ENCODE results near the gene IFT27. TPM values are rescaled to one million over a fixed set of nuclear protein-coding genes. Genes with fewer than 3 reads are reported as not detected.

IFT27 gene
- total RNA-seq, 4 donors from 2014 or later, result 2.3 to 27.0 (median 15.4) TPM

GRCh38 chr22:36740716-36741115, 35.2 kb downstream of the IFT27 start:
- Histone ChIP-seq H3K9me3 (no peaks in the 10 kb centered on the region), H3K36me3 (no peaks in the 10 kb centered on the region), H3K27ac (no peak overlapping the region), H3K4me1 (no peaks in the 10 kb centered on the region), H3K4me3 (no peak overlapping the region), H3K27me3 (no peaks in the 10 kb centered on the region)
- TF ChIP-seq POLR2A (IDR thresholded peaks at IDR 0.05), result no peak
- TF ChIP-seq, protein P1, sequence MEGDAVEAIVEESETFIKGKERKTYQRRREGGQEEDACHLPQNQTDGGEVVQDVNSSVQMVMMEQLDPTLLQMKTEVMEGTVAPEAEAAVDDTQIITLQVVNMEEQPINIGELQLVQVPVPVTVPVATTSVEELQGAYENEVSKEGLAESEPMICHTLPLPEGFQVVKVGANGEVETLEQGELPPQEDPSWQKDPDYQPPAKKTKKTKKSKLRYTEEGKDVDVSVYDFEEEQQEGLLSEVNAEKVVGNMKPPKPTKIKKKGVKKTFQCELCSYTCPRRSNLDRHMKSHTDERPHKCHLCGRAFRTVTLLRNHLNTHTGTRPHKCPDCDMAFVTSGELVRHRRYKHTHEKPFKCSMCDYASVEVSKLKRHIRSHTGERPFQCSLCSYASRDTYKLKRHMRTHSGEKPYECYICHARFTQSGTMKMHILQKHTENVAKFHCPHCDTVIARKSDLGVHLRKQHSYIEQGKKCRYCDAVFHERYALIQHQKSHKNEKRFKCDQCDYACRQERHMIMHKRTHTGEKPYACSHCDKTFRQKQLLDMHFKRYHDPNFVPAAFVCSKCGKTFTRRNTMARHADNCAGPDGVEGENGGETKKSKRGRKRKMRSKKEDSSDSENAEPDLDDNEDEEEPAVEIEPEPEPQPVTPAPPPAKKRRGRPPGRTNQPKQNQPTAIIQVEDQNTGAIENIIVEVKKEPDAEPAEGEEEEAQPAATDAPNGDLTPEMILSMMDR (IDR thresholded peaks at IDR 0.05), result no peak
- DNase-seq, result no peak
- intact Hi-C loops (cut with DNase I; ENCODE audit: low total_unique reads), result no loop called here

DNA sequence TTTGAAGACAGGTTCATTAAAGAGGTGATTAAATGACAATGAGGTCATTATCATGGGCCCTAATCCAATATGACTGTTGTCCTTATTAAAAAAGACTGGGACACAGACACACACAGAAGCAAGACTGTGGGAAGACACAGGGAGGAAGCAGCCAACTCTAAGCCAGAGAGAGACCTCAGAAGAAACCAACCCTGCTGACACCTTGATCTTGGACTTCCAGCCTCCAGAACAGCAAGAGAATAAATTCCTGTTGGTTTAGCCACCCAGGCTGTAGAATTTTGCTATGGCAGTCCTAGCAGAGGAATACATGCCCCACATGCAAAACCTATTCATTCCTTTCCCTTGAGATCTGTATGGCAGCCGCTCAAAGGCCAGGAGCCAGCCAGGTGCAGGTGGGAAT, 36.7 kb downstream of the IFT27 start:
- Histone ChIP-seq H3K4me1 (no peaks in the 10 kb centered on the region), H3K9me3 (no peaks in the 10 kb centered on the region), H3K27ac (no peak overlapping the region), H3K36me3 (no peaks in the 10 kb centered on the region), H3K27me3 (no peaks in the 10 kb centered on the region), H3K4me3 (no peak overlapping the region)
- TF ChIP-seq, protein P1 (IDR thresholded peaks at IDR 0.05), result no peak
- no peak for TF ChIP-seq POLR2A (IDR thresholded peaks at IDR 0.05)
- intact Hi-C loops (cut with DNase I; ENCODE audit: low total_unique reads), result no loop called here
- no peak for DNase-seq

GRCh38 chr22:36738416-36739020, 37.4 kb downstream of the IFT27 start:
- no peak for DNase-seq
- intact Hi-C loops (cut with DNase I; ENCODE audit: low total_unique reads), result no loop called here
- Histone ChIP-seq H3K36me3 (no peaks in the 10 kb centered on the region), H3K4me3 (no peak overlapping the region), H3K4me1 (no peaks in the 10 kb centered on the region), H3K27ac (no peak overlapping the region), H3K9me3 (no peaks in the 10 kb centered on the region), H3K27me3 (no peaks in the 10 kb centered on the region)
- TF ChIP-seq, protein P1 (IDR thresholded peaks at IDR 0.05), result no peak
- no peak for TF ChIP-seq POLR2A (IDR thresholded peaks at IDR 0.05)

DNA sequence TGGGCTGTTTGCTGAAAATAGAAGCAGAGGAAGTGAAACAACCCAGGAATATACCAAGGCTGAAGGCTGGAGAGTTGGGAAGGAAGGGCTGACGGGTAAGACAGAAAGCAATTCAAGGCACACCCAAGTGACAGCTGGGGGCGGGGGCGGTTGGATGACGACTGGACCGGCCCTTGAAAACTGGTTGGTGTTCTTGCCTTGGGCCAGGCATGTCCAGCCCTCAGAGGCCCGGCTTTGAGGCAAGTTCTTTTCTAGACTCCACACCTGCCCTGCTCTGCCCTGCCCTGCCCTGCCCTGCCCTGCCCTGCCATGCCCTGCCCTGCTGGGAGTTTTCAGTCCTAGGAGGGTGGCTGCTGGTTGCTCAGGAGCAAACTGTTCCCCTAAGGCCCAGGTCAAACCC, 38.1 kb downstream of the IFT27 start:
- no peaks in the 10 kb centered on the region for H3K4me1 ChIP-seq
- no peak for DNase-seq
- TF ChIP-seq POLR2A (IDR thresholded peaks at IDR 0.05), result no peak
- TF ChIP-seq, protein P1 (IDR thresholded peaks at IDR 0.05), result no peak
- no peak overlapping the region for H3K4me3 ChIP-seq
- no peaks in the 10 kb centered on the region for H3K27me3 ChIP-seq
- H3K36me3 ChIP-seq, result no peaks in the 10 kb centered on the region
- H3K9me3 ChIP-seq, result no peaks in the 10 kb centered on the region
- intact Hi-C loops (cut with DNase I; ENCODE audit: low total_unique reads), result no loop called here
- no peak overlapping the region for H3K27ac ChIP-seq

- Histone ChIP-seq H3K4me3 (no peak overlapping the region), H3K36me3 (no peaks in the 10 kb centered on the region), H3K4me1 (no peaks in the 10 kb centered on the region), H3K27ac (no peak overlapping the region), H3K27me3 (no peaks in the 10 kb centered on the region), H3K9me3 (no peaks in the 10 kb centered on the region)
- intact Hi-C loops (cut with DNase I; ENCODE audit: low total_unique reads), result no loop called here
- TF ChIP-seq, protein P1 (IDR thresholded peaks at IDR 0.05), result no peak
- TF ChIP-seq POLR2A (IDR thresholded peaks at IDR 0.05), result no peak
- no peak for DNase-seq
Measured at GRCh38 chr22:36736701-36737320, 39.1 kb downstream of the IFT27 start.

Data from uterus (tissue), 4 donors.